ENCODE measurements around the gene SLC4A3. TPM values are rescaled to one million over a fixed set of nuclear protein-coding genes. Genes with fewer than 3 reads are reported as not detected.
A peak's percentile ranks its signal among the peaks of the same experiment; 100 is the strongest.

The SLC4A3 gene
- total and polyA plus RNA-seq, 2 of the 13 experiments (the other 11 are each of a cell fraction or from before 2014, with no cell fraction given) = 0.18 to 0.95 TPM

DNA sequence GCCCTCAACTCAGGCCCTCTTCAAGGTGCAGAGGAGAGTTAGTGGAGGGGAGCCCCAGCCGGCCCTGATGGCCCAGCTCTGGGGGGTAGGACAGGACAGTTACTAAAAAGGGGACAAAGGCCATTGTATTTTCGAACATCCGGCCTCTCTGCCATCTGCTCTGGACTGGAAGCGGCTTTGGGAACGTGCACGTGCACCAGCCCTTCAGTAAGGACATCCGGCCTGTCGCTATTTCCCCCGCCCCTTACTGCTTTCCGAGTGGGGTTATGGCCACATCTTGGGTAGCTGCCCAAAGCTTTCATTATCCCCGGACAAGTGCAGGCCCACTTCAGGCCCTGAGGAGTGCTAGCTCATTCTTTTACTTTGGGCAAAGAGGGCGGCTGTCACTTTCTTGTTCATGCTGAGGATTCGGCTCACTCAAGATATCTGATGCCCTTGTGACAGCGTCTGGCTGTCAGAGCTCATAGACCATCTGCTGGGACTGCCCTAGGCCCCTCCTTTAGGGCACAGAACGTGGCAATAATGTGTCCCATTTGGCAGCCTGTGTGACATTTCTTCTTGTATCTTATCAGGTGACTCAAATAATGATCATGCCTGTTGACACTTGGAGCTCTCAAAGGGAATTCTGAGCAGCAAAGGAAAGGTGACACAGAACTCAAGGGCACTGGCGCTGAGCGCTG is 17.5 kb downstream of the SLC4A3 start:
- Histone ChIP-seq H3K9ac (ENCODE audit: insufficient read depth, low read depth, low read length) (no peak overlapping the region), H3K4me1 (ENCODE audit: insufficient read depth, low read length) (peaks cover 29% of the 10 kb centered on the region), H2AFZ (ENCODE audit: low read length) (no peak overlapping the region), H3K9me3 (ENCODE audit: low read length) (no peaks in the 10 kb centered on the region), H3K4me2 (ENCODE audit: low read depth, low read length) (peak overlapping the region; percentile 36; the same call in 1 of the 2 replicates), H3K27ac (ENCODE audit: extremely low read length, insufficient read depth, low read length) (no peak overlapping the region), H3K27me3 (ENCODE audit: control insufficient read depth in 1 of 2, insufficient read depth in 2 of 2, low read length in 2 of 2) (peaks cover 7 to 59% of the 10 kb centered on the region in 2 experiments), H3K36me3 (replicated peaks in 1 of 2; ENCODE audit: control insufficient read depth in 1 of 2, insufficient read depth in 2 of 2, low read length in 2 of 2) (no peaks in the 10 kb centered on the region), H3K79me2 (ENCODE audit: insufficient read depth, low read length) (no peaks in the 10 kb centered on the region), H3K4me3 (replicated peaks in 1 of 3; ENCODE audit: insufficient read depth in 1 of 3, low read depth in 2 of 3, low read length in 3 of 3) (0 out of 6 replicates have a peak overlapping the region, but pooled peaks of 1 of the 3 experiments have one; percentile 6), H4K20me1 (ENCODE audit: insufficient read depth, low read length) (no peaks in the 10 kb centered on the region)
- no peak for ATAC-seq
- intact Hi-C loops (cut with micrococcal nuclease; ENCODE audit: unreplicated experiment) = no loop called here
- no peak for DNase-seq (ENCODE audit: low spot score)
- ChIA-PET CTCF (ENCODE audit: low intra/inter-chr PET ratio, low total read pairs) (no interaction called here), POLR2A (interaction anchor here (0.7 to 1.4 kb wide), 2 partner anchors 47 to 74 kb away, joined by 3 read pairs; partner anchors contain the start of genes OBSL1 and STK11IP)
- WGBS (ENCODE audit: low lambda C conversion rate) = 29% methylated on average over 16 of the region's 17 CpGs
- BruUV-seq (replicated peaks) = no TSS peak
- in situ Hi-C loops (cut with HindIII; ENCODE audit: extremely low pct_ligation_motif_present, low pct_unique_long_range_greater_than_20kb) = loop anchor here (5.0 kb wide), 1 partner anchor 103 kb away; the partner anchor contains the start of genes CHPF and TMEM198
- no peak for FAIRE-seq
- TF ChIP-seq SMC3 (IDR thresholded peaks at IDR 0.05; ENCODE audit: low read length) (no peak), EZH2 (conservative IDR thresholded peaks at IDR 0.05; ENCODE audit: low read depth, low read length) (no peak), ZNF703 (CRISPR knock-in tag; IDR thresholded peaks at IDR 0.05; ENCODE audit: borderline replicate concordance) (no peak), HMGA1 (CRISPR knock-in tag; conservative IDR thresholded peaks at IDR 0.05) (no peak), NFYB (CRISPR knock-in tag; IDR thresholded peaks at IDR 0.05) (no peak), GABPA (IDR thresholded peaks at IDR 0.05; ENCODE audit: low read depth, low read length) (no peak), GABPA (CRISPR knock-in tag; IDR thresholded peaks at IDR 0.05; ENCODE audit: low read depth) (0 out of 2 replicates have a peak, but pooled peaks have one; percentile 11), SOX13 (IDR thresholded peaks at IDR 0.05) (no peak), SOX13 (CRISPR knock-in tag; conservative IDR thresholded peaks at IDR 0.05 in 1 of 2, IDR thresholded peaks at IDR 0.05 in 1 of 2) (peak in 1 of 2 experiments; percentile 31; a peak in 1 of 4 replicates), ZFP41 (CRISPR knock-in tag; IDR thresholded peaks at IDR 0.05; ENCODE audit: borderline replicate concordance) (no peak), SOX5 (CRISPR knock-in tag; IDR thresholded peaks at IDR 0.05; ENCODE audit: borderline replicate concordance) (peak; percentile 25; the same call in 1 of the 2 replicates), ZNF557 (CRISPR knock-in tag; IDR thresholded peaks at IDR 0.05) (no peak), BHLHE40 (IDR thresholded peaks at IDR 0.05; ENCODE audit: low read length) (peak; percentile 74)
- TF ChIP-seq, protein P1, sequence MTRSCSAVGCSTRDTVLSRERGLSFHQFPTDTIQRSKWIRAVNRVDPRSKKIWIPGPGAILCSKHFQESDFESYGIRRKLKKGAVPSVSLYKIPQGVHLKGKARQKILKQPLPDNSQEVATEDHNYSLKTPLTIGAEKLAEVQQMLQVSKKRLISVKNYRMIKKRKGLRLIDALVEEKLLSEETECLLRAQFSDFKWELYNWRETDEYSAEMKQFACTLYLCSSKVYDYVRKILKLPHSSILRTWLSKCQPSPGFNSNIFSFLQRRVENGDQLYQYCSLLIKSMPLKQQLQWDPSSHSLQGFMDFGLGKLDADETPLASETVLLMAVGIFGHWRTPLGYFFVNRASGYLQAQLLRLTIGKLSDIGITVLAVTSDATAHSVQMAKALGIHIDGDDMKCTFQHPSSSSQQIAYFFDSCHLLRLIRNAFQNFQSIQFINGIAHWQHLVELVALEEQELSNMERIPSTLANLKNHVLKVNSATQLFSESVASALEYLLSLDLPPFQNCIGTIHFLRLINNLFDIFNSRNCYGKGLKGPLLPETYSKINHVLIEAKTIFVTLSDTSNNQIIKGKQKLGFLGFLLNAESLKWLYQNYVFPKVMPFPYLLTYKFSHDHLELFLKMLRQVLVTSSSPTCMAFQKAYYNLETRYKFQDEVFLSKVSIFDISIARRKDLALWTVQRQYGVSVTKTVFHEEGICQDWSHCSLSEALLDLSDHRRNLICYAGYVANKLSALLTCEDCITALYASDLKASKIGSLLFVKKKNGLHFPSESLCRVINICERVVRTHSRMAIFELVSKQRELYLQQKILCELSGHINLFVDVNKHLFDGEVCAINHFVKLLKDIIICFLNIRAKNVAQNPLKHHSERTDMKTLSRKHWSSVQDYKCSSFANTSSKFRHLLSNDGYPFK (CRISPR knock-in tag; IDR thresholded peaks at IDR 0.05; ENCODE audit: borderline replicate concordance) = no peak
- TF ChIP-seq, protein P2, sequence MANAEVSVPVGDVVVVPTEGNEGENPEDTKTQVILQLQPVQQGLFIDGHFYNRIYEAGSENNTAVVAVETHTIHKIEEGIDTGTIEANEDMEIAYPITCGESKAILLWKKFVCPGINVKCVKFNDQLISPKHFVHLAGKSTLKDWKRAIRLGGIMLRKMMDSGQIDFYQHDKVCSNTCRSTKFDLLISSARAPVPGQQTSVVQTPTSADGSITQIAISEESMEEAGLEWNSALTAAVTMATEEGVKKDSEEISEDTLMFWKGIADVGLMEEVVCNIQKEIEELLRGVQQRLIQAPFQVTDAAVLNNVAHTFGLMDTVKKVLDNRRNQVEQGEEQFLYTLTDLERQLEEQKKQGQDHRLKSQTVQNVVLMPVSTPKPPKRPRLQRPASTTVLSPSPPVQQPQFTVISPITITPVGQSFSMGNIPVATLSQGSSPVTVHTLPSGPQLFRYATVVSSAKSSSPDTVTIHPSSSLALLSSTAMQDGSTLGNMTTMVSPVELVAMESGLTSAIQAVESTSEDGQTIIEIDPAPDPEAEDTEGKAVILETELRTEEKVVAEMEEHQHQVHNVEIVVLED (CRISPR knock-in tag; IDR thresholded peaks at IDR 0.05; ENCODE audit: borderline replicate concordance) = no peak
- TF ChIP-seq, protein P3, sequence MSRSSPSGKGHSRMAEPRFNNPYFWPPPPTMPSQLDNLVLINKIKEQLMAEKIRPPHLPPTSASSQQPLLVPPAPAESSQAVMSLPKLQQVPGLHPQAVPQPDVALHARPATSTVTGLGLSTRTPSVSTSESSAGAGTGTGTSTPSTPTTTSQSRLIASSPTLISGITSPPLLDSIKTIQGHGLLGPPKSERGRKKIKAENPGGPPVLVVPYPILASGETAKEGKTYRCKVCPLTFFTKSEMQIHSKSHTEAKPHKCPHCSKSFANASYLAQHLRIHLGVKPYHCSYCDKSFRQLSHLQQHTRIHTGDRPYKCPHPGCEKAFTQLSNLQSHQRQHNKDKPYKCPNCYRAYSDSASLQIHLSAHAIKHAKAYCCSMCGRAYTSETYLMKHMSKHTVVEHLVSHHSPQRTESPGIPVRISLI (CRISPR knock-in tag; IDR thresholded peaks at IDR 0.05; ENCODE audit: borderline replicate concordance) = no peak
- TF ChIP-seq, protein P4, sequence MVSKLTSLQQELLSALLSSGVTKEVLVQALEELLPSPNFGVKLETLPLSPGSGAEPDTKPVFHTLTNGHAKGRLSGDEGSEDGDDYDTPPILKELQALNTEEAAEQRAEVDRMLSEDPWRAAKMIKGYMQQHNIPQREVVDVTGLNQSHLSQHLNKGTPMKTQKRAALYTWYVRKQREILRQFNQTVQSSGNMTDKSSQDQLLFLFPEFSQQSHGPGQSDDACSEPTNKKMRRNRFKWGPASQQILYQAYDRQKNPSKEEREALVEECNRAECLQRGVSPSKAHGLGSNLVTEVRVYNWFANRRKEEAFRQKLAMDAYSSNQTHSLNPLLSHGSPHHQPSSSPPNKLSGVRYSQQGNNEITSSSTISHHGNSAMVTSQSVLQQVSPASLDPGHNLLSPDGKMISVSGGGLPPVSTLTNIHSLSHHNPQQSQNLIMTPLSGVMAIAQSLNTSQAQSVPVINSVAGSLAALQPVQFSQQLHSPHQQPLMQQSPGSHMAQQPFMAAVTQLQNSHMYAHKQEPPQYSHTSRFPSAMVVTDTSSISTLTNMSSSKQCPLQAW (CRISPR knock-in tag; IDR thresholded peaks at IDR 0.05) = 0 out of 2 replicates have a peak, but pooled peaks have one; percentile 44
